GM19438 (cell line): ENCODE measurements around the gene KDM4F.
A peak's percentile ranks its signal among the peaks of the same experiment; 100 is the strongest.
"Not testable (repeated sequence)": the region's sequence is repeated elsewhere in the genome, so short reads cannot be mapped to it uniquely, and the experiment has no call there.

Source experiments
- ATAC-seq: cut with Tn5 transposase; IDR thresholded peaks from one replicate; pipeline ENCODE4 v1.9.1; 2021; ENCODE audit warnings: low read depth; ENCODE audit not compliant: unreplicated experiment

KDM4F gene

GRCh38 chr11:95049122-95049521, at the start of gene KDM4F:
Gene KDM4F, plus strand, starts transcription at chr11:95049422.
- ATAC-seq: not testable (repeated sequence)

- ATAC-seq: no peak
Observed at GRCh38 chr11:95003716-95004115, 45.5 kb upstream of the KDM4F start.

- no peak for ATAC-seq
Observed at GRCh38 chr11:95005642-95006041, 43.6 kb upstream of the KDM4F start.

GRCh38 chr11:95011376-95011775, 37.8 kb upstream of the KDM4F start:
- ATAC-seq: no peak

- ATAC-seq: no peak
Observed at GRCh38 chr11:95014184-95014821, 34.9 kb upstream of the KDM4F start.

GRCh38 chr11:95016139-95016538, 33.1 kb upstream of the KDM4F start:
- ATAC-seq: no peak

- not testable (repeated sequence) for ATAC-seq
Observed at GRCh38 chr11:95021468-95021867, 27.8 kb upstream of the KDM4F start.

- ATAC-seq: no peak
Observed at GRCh38 chr11:95024958-95025357, 24.3 kb upstream of the KDM4F start, which contains the start of gene KDM4E. Gene KDM4E, plus strand, starts transcription at chr11:95025258. Its CDS starts 300 bp downstream, at chr11:95025558.

- ATAC-seq: not testable (repeated sequence)
Observed at GRCh38 chr11:95025594-95025993, 23.6 kb upstream of the KDM4F start.

- no peak for ATAC-seq
Observed at GRCh38 chr11:95028357-95028756, 20.9 kb upstream of the KDM4F start.

- ATAC-seq: no peak
Observed at GRCh38 chr11:95033051-95033450, 16.2 kb upstream of the KDM4F start.

GRCh38 chr11:95035316-95035715, 13.9 kb upstream of the KDM4F start:
- no peak for ATAC-seq

- ATAC-seq: not testable (repeated sequence)
Observed at GRCh38 chr11:95037356-95038035, 11.7 kb upstream of the KDM4F start.

- ATAC-seq: no peak
Observed at GRCh38 chr11:95042239-95042638, 7.0 kb upstream of the KDM4F start.

GRCh38 chr11:95042906-95043305, 6.3 kb upstream of the KDM4F start:
- ATAC-seq: no peak

GRCh38 chr11:95044010-95044409, 5.2 kb upstream of the KDM4F start:
- no peak for ATAC-seq

GRCh38 chr11:95045812-95046211, 3.4 kb upstream of the KDM4F start:
- ATAC-seq: no peak

- no peak for ATAC-seq
Observed at GRCh38 chr11:95050595-95051202, 1.5 kb downstream of the KDM4F start.

- no peak for ATAC-seq
Observed at GRCh38 chr11:95054356-95054755, 5.1 kb downstream of the KDM4F start.

- peak; percentile 85 for ATAC-seq
Observed at GRCh38 chr11:95055283-95055897, 6.2 kb downstream of the KDM4F start.

- ATAC-seq: no peak
Observed at GRCh38 chr11:95057959-95058358, 8.7 kb downstream of the KDM4F start.
